ENCODE measurements around the gene TMEM52. TPM values are rescaled to one million over a fixed set of nuclear protein-coding genes. Genes with fewer than 3 reads are reported as not detected.

TMEM52 gene
- polyA plus RNA-seq, 3 donors: 2.3 TPM; not detected in 2

- H3K27me3 Mint-ChIP-seq (ENCODE audit: low read depth in 3 of 3): peaks cover 3 to 9% (median 5%) of the 10 kb centered on the region in 3 donors
- TF ChIP-seq CTCF (IDR thresholded peaks at IDR 0.05): no peak
- Histone ChIP-seq H3K4me1 (ENCODE audit: control insufficient read depth in 1 of 2, insufficient read depth in 2 of 2, low read length in 2 of 2) (no peaks in the 10 kb centered on the region), H4K20me1 (ENCODE audit: insufficient read depth, low read length) (no peaks in the 10 kb centered on the region), H3K9ac (ENCODE audit: insufficient read depth, low read length, poor library complexity, severe bottlenecking) (no peak overlapping the region), H3K27me3 (ENCODE audit: control insufficient read depth in 2 of 2, insufficient read depth in 2 of 2, low read length in 2 of 2) (no peaks in the 10 kb centered on the region), H3K4me3 (replicated peaks in 1 of 3; ENCODE audit: low read depth in 2 of 3, low read length in 3 of 3) (no peak overlapping the region), H3K36me3 (replicated peaks in 1 of 2; ENCODE audit: control insufficient read depth in 1 of 2, insufficient read depth in 2 of 2, low read length in 2 of 2) (no peaks in the 10 kb centered on the region), H3K27ac (ENCODE audit: low read depth in 1 of 2, low read length in 2 of 2) (no peak overlapping the region), H3K79me2 (ENCODE audit: insufficient read depth, low read length) (no peaks in the 10 kb centered on the region), H2AFZ (ENCODE audit: insufficient read depth, low read depth, low read length, poor library complexity, severe bottlenecking) (no peak overlapping the region), H3K9me3 (replicated peaks in 1 of 2; ENCODE audit: control insufficient read depth in 1 of 2, insufficient read depth in 1 of 2, low read length in 2 of 2) (no peaks in the 10 kb centered on the region), H3K4me2 (replicated peaks; ENCODE audit: extremely low read depth, low read length, poor library complexity, severe bottlenecking) (no peak overlapping the region)
- 75% methylated on average over 25 of the region's 34 CpGs for WGBS (ENCODE audit: insufficient coverage)
- H3K4me3 Mint-ChIP-seq: no peak overlapping the region
- intact Hi-C loops (cut with micrococcal nuclease): no loop called here
- no peak overlapping the region for H3K27ac Mint-ChIP-seq
- no peaks in the 10 kb centered on the region for H3K4me1 Mint-ChIP-seq
- no peaks in the 10 kb centered on the region for H3K36me3 Mint-ChIP-seq
- no peak for DNase-seq
- peaks cover 0 to 4% (median 2%) of the 10 kb centered on the region in 7 donors for H3K9me3 Mint-ChIP-seq
Measured at GRCh38 chr1:1928231-1929101, 9.4 kb upstream of the TMEM52 start.

GRCh38 chr1:1927751-1928150 lies 8.7 kb upstream of the TMEM52 start:
- Histone ChIP-seq H2AFZ (ENCODE audit: insufficient read depth, low read depth, low read length, poor library complexity, severe bottlenecking) (no peak overlapping the region), H3K4me1 (ENCODE audit: control insufficient read depth in 1 of 2, insufficient read depth in 2 of 2, low read length in 2 of 2) (no peaks in the 10 kb centered on the region), H3K9ac (ENCODE audit: insufficient read depth, low read length, poor library complexity, severe bottlenecking) (no peak overlapping the region), H4K20me1 (ENCODE audit: insufficient read depth, low read length) (no peaks in the 10 kb centered on the region), H3K4me2 (replicated peaks; ENCODE audit: extremely low read depth, low read length, poor library complexity, severe bottlenecking) (no peak overlapping the region), H3K4me3 (replicated peaks in 1 of 3; ENCODE audit: low read depth in 2 of 3, low read length in 3 of 3) (no peak overlapping the region), H3K9me3 (replicated peaks in 1 of 2; ENCODE audit: control insufficient read depth in 1 of 2, insufficient read depth in 1 of 2, low read length in 2 of 2) (no peaks in the 10 kb centered on the region), H3K36me3 (replicated peaks in 1 of 2; ENCODE audit: control insufficient read depth in 1 of 2, insufficient read depth in 2 of 2, low read length in 2 of 2) (no peaks in the 10 kb centered on the region), H3K79me2 (ENCODE audit: insufficient read depth, low read length) (no peaks in the 10 kb centered on the region), H3K27me3 (ENCODE audit: control insufficient read depth in 2 of 2, insufficient read depth in 2 of 2, low read length in 2 of 2) (no peaks in the 10 kb centered on the region), H3K27ac (ENCODE audit: low read depth in 1 of 2, low read length in 2 of 2) (no peak overlapping the region)
- Mint-ChIP-seq H3K36me3 (no peaks in the 10 kb centered on the region), H3K9me3 (peaks cover 0 to 4% (median 0%) of the 10 kb centered on the region in 7 donors), H3K27me3 (ENCODE audit: low read depth in 3 of 3) (peaks cover 3 to 9% (median 5%) of the 10 kb centered on the region in 3 donors), H3K27ac (no peak overlapping the region), H3K4me1 (no peaks in the 10 kb centered on the region), H3K4me3 (no peak overlapping the region)
- no peak for DNase-seq
- no peak for TF ChIP-seq CTCF (IDR thresholded peaks at IDR 0.05)
- intact Hi-C loops (cut with micrococcal nuclease): no loop called here
- WGBS (ENCODE audit: insufficient coverage): 96% methylated on average over 20 of the region's 25 CpGs
